ENCODE measurements around the gene TLN1. TPM values are rescaled to one million over a fixed set of nuclear protein-coding genes. Genes with fewer than 3 reads are reported as not detected.

Gene TLN1
- total RNA-seq, 1 experiment from 2014 or later: 109 TPM

- DNase-seq (ENCODE audit: low spot score): no peak
- ChIA-PET POLR2A (no interaction called here), CTCF (interaction anchor here (0.6 to 4.4 kb wide), 13 partner anchors 9 to 186 kb away, joined by 3 to 46 read pairs (median 5); partner anchors contain the start of genes CCDC107 and RMRP)
- no peak for TF ChIP-seq SOX15 (CRISPR knock-in tag; IDR thresholded peaks at IDR 0.05)
- TF ChIP-seq MLX (CRISPR knock-in tag; IDR thresholded peaks at IDR 0.05): no peak
- no peak for TF ChIP-seq GTF2I (CRISPR knock-in tag; conservative IDR thresholded peaks at IDR 0.05)
- TF ChIP-seq ELF4 (CRISPR knock-in tag; IDR thresholded peaks at IDR 0.05; ENCODE audit: low read depth): no peak
- no peak for TF ChIP-seq FOXK1 (CRISPR knock-in tag; IDR thresholded peaks at IDR 0.05)
- no peak for TF ChIP-seq ATF6 (CRISPR knock-in tag; IDR thresholded peaks at IDR 0.05)
- TF ChIP-seq ZNF281 (CRISPR knock-in tag; IDR thresholded peaks at IDR 0.05): no peak
- no peak for TF ChIP-seq ZMAT4 (CRISPR knock-in tag; IDR thresholded peaks at IDR 0.05)
- TF ChIP-seq FOXJ3 (CRISPR knock-in tag; IDR thresholded peaks at IDR 0.05; ENCODE audit: borderline replicate concordance): no peak
- no peak for TF ChIP-seq MAX (CRISPR knock-in tag; IDR thresholded peaks at IDR 0.05)
- TF ChIP-seq NFE2L1 (CRISPR knock-in tag; IDR thresholded peaks at IDR 0.05): no peak
- peaks cover 46% of the 10 kb centered on the region for H3K4me1 Mint-ChIP-seq
- H3K27ac Mint-ChIP-seq: no peak overlapping the region
- no peak for ATAC-seq
- H3K4me3 Mint-ChIP-seq: no peak overlapping the region
- H3K27me3 Mint-ChIP-seq (ENCODE audit: low read depth): peaks cover 13% of the 10 kb centered on the region
- H3K36me3 Mint-ChIP-seq: no peaks in the 10 kb centered on the region
- no peaks in the 10 kb centered on the region for H3K9me3 Mint-ChIP-seq
Measured at GRCh38 chr9:35649431-35650340, 82.3 kb downstream of the TLN1 start.

Small RNA genes within 50 kb of the gene (microRNA-seq; reads per million reads assigned to microRNA genes)
- gene MIR6852 (ENCODE audit: borderline number of aligned reads) (not detected), gene MIR6853 (ENCODE audit: borderline number of aligned reads) (not detected)

Other genes with a start within 250 kb of the TLN1 start
- gene RUSC2, start 242.1 kb downstream of the TLN1 start, total RNA-seq (2021): 7.3 to 9.4 TPM (median 8.7 TPM) in 3 replicates
- gene TESK1, start 126.9 kb downstream of the TLN1 start, total RNA-seq (2021): 18.9 to 20.4 TPM (median 19.3 TPM) in 3 replicates
- 2.9 to 4.6 TPM (median 4.5 TPM) in 3 replicates for gene CD72, start 113.8 kb downstream of the TLN1 start, total RNA-seq (2021)
- gene SIT1, start 81.3 kb downstream of the TLN1 start, total RNA-seq (2021): 4.1 to 7.2 TPM (median 5.4 TPM) in 3 replicates
- gene RMRP, start 74.2 kb downstream of the TLN1 start, total RNA-seq (2021): 23,577 to 25,958 TPM (median 25,042 TPM) in 3 replicates
- gene CCDC107, start 73.9 kb downstream of the TLN1 start, total RNA-seq (2021): 10.8 to 14.7 TPM (median 14.1 TPM) in 3 replicates
- gene ARHGEF39, start 67.0 kb downstream of the TLN1 start, total RNA-seq (2021): 23.8 to 26.6 TPM (median 26.5 TPM) in 3 replicates
- 1.0 to 2.1 TPM (median 1.4 TPM) in 3 replicates for gene CA9, start 58.3 kb downstream of the TLN1 start, total RNA-seq (2021)
- 138 to 146 TPM (median 139 TPM) in 3 replicates for gene TPM2, start 42.3 kb downstream of the TLN1 start, total RNA-seq (2021)
- 21.4 to 24.2 TPM (median 23.1 TPM) in 3 replicates for gene CREB3, start 471 bp upstream of the TLN1 start, total RNA-seq (2021)
- gene GBA2, start 17.0 kb upstream of the TLN1 start, total RNA-seq (2021): 85.5 to 104 TPM (median 89.7 TPM) in 3 replicates
- 29.7 to 30.0 TPM (median 30.0 TPM) in 3 replicates for gene RGP1, start 17.1 kb upstream of the TLN1 start, total RNA-seq (2021)
- gene MSMP, start 22.1 kb upstream of the TLN1 start, total RNA-seq (2021): 1.0 to 2.1 TPM (median 1.2 TPM) in 3 replicates
- gene NPR2, start 59.4 kb upstream of the TLN1 start, total RNA-seq (2021): 10.1 to 14.1 TPM (median 12.6 TPM) in 3 replicates
- 0.16 to 0.72 TPM (median 0.50 TPM) in 3 replicates for gene SPAG8, start 80.1 kb upstream of the TLN1 start, total RNA-seq (2021)
- 33.6 to 42.7 TPM (median 42.1 TPM) in 3 replicates for gene HINT2, start 82.8 kb upstream of the TLN1 start, total RNA-seq (2021)
- gene FAM221B, start 96.5 kb upstream of the TLN1 start, total RNA-seq (2021): 0.11 TPM in 1 of 3 replicates, not detected in the others
- 9.5 to 10.8 TPM (median 10.2 TPM) in 3 replicates for gene TMEM8B, start 97.0 kb upstream of the TLN1 start, total RNA-seq (2021)
- gene OR13J1, start 138.2 kb upstream of the TLN1 start, total RNA-seq (2021): not detected in 3 replicates
- 0.41 TPM in 1 of 3 replicates, not detected in the others for gene HRCT1, start 174.0 kb upstream of the TLN1 start, total RNA-seq (2021)
- gene SPAAR, start 177.3 kb upstream of the TLN1 start, total RNA-seq (2021): 0.23 to 0.33 TPM in 2 of 3 replicates, not detected in the other
- gene OR2S2, start 226.0 kb upstream of the TLN1 start, total RNA-seq (2021): not detected in 3 replicates

Data from WTC11 (cell line).